Gastrocnemius medialis (tissue), 4 donors: ENCODE data around the gene IQGAP2. TPM values are rescaled to one million over a fixed set of nuclear protein-coding genes. Genes with fewer than 3 reads are reported as not detected.
"Not testable (repeated sequence)": the region's sequence is repeated elsewhere in the genome, so short reads cannot be mapped to it uniquely, and the experiment has no call there.

Source experiments
- ATAC-seq, 2 donors: fragments of 150-250 bp; one replicate each; pipeline ENCODE4 v1.9.1; 2016
- DNase-seq, 2 donors: peaks; one replicate each; pipeline ENCODE4 v3.0.0-alpha.2; 2019
- H3K27ac ChIP-seq, 4 donors: fragments of 200-600 bp; sonication (generic); 1 replicate in 1 of 4; 2 replicates in 3 of 4; pipeline ENCODE4 v1.5.1; 2016 to 2018; ENCODE audit warnings: mild to moderate bottlenecking in 2 of 4, moderate library complexity in 1 of 4
- H3K27me3 ChIP-seq, 3 donors: fragments of 200-600 bp; sonication (generic) in 2 of 3; 1 replicate in 1 of 3; 2 replicates in 2 of 3; pipeline versions ENCODE4 v1.5.1 to v1.6.0; 2016 to 2019; ENCODE audit warnings: mild to moderate bottlenecking in 1 of 3, moderate library complexity in 1 of 3
- H3K36me3 ChIP-seq, 2 donors: fragments of 200-600 bp; sonication (generic) in 1 of 2; one replicate each; pipeline ENCODE4 v1.5.1; 2017 to 2018
- H3K4me1 ChIP-seq, 2 donors: fragments of 200-600 bp; sonication (generic) in 1 of 2; one replicate each; pipeline ENCODE4 v1.5.1; 2016 to 2017; ENCODE audit warnings: mild to moderate bottlenecking in 2 of 2
- H3K4me3 ChIP-seq, 4 donors: fragments of 200-600 bp; sonication (generic) in 3 of 4; 1 replicate in 1 of 4; 2 replicates in 3 of 4; pipeline ENCODE4 v1.5.1; 2016 to 2019; ENCODE audit warnings: mild to moderate bottlenecking in 2 of 4
- H3K9me3 ChIP-seq, 3 donors: fragments of 200-600 bp; sonication (generic) in 2 of 3; 1 replicate in 1 of 3; 2 replicates in 2 of 3; pipeline ENCODE4 v1.5.1; 2016 to 2019
- POLR2A ChIP-seq, 2 donors: fragments of 450-650 bp; IDR thresholded peaks; one replicate each; pipeline ENCODE4 v1.6.1; 2017; ENCODE audit warnings: antibody characterized with exemption in 2 of 2, mild to moderate bottlenecking in 2 of 2, moderate library complexity in 2 of 2
- in situ Hi-C, 4 donors: fragments of 200-750 bp; cut with MboI; loops; one replicate each; pipeline versions ENCODE4 v1.15.0 to v1.8.0; 2017; ENCODE audit warnings: low sequenced_read_pairs in 4 of 4
- intact Hi-C: fragments of 100-400 bp; cut with DNase I; formaldehyde crosslinking; loops from one replicate; pipeline ENCODE4 v1.15.1; 2023; ENCODE audit warnings: low total_unique reads
- total RNA-seq, 4 donors: library from RNA; depleted of rRNA; stranded (reverse); fragments of >200 nt; gene quantifications; one replicate each; pipeline versions ENCODE4 v1.1.0 to v1.2.3, GENCODE V29; 2016
- TF ChIP-seq, protein P1 (sequence below), 5 experiments: fragments of 450-650 bp in 3 of 5; fragments of 200-600 bp in 2 of 5; sonication (generic) in 2 of 5; IDR thresholded peaks in 4 of 5; conservative IDR thresholded peaks in 1 of 5; 1 replicate in 4 of 5; 2 replicates in 1 of 5; pipeline ENCODE4 v1.5.1; 2016 to 2019; ENCODE audit warnings: antibody characterized with exemption in 5 of 5, mild to moderate bottlenecking in 3 of 5, moderate library complexity in 3 of 5

Gene IQGAP2
- total RNA-seq, 4 donors from 2014 or later = 1.5 to 6.8 (median 2.5) TPM

DNA sequence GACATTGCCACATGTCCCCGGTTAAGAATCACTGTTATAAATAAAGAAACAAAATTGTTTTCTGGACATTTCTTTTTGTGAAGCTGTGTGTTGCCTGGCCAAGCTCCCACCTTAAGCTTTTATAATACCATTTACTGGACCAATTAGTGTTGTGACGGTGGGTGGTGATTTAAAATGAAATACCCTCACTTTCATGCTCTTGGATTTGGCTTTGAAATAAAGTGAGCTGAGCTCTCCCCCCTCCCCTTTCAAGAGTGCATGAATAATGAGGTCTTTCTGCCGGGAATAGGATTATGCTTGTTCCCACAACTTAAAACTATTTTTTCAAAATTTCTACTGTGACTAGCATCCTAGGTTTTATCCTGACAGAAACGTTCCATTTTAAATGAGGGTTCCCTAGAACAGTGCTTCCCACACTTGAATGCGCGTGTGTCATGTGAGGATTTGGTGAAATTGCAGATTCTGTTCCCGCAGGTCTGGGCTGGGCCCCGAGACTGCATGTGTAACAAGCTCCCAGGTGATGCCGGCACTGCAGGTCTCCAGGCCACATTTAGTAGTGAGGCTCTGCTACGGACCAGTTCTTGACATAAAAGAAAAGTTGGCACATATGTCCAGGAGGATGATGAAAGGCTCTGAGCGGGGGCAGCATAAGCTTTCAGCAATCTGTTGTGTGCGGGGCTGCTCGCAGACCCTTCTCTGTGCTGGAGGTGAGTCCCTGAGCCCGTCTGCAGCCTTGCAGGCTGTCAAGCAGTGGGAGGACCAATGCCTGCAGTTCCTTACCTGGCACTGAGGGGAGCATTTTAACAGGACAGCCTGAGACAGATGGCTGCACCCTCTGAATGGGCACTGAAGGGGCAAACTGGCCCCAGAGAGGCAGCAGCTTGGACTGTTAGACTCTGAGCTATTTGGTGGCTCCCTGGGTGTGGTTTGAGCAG lies 24.4 kb downstream of the IQGAP2 start:
- Histone ChIP-seq H3K27me3 (no peaks in the 10 kb centered on the region), H3K27ac (no peak overlapping the region), H3K4me3 (no peak overlapping the region), H3K36me3 (no peaks in the 10 kb centered on the region), H3K4me1 (no peaks in the 10 kb centered on the region), H3K9me3 (no peaks in the 10 kb centered on the region)
- intact Hi-C loops (no loop called here), in situ Hi-C loops (no loop called here)
- TF ChIP-seq POLR2A (IDR thresholded peaks at IDR 0.05) = no peak
- TF ChIP-seq, protein P1, sequence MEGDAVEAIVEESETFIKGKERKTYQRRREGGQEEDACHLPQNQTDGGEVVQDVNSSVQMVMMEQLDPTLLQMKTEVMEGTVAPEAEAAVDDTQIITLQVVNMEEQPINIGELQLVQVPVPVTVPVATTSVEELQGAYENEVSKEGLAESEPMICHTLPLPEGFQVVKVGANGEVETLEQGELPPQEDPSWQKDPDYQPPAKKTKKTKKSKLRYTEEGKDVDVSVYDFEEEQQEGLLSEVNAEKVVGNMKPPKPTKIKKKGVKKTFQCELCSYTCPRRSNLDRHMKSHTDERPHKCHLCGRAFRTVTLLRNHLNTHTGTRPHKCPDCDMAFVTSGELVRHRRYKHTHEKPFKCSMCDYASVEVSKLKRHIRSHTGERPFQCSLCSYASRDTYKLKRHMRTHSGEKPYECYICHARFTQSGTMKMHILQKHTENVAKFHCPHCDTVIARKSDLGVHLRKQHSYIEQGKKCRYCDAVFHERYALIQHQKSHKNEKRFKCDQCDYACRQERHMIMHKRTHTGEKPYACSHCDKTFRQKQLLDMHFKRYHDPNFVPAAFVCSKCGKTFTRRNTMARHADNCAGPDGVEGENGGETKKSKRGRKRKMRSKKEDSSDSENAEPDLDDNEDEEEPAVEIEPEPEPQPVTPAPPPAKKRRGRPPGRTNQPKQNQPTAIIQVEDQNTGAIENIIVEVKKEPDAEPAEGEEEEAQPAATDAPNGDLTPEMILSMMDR (IDR thresholded peaks at IDR 0.05 in 4 of 5, conservative IDR thresholded peaks at IDR 0.05 in 1 of 5) = no peak
- no peak for ATAC-seq
- no peak for DNase-seq

DNA sequence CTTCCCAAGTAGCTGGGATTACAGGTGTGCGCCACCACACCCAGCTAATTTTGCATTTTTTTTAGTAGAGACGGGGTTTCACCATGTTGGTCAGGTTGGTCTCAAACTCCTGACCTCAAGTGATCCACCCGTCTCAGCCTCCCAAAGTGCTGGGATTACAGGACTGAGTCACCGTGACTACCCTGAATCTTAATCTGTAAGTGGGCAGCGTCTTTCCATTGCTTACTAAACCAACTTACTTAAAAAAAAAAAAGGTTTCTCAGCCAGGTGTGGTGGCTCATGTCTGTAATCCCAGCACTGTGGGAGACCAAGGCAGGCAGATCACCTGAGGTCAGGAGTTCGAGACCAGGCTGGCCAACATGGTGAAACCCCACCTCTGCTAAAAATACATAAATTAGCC lies 25.5 kb downstream of the IQGAP2 start:
- H3K4me1 ChIP-seq, H3K27me3 ChIP-seq, intact Hi-C loops, DNase-seq, ATAC-seq, H3K9me3 ChIP-seq, H3K36me3 ChIP-seq, H3K4me3 ChIP-seq, H3K27ac ChIP-seq, in situ Hi-C loops: not testable (repeated sequence)

DNA sequence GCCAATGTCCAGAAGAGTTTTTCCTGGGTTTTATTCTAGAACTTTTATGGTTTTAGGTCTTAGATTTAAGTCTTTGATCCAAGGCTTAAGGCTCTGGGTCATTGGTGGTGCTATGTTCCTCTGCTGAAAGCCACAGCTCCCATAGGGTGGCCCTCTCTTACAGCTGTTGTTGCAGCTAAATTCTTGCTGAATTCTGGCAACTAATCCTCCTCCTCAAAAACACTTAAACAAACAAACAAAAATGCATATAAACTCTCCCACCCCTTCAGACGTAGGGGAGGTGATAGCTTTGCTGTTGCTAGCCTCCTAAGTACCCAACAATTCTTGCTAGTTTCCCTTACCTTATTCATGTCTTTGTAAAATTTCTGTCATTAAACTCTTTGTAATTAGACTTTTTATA lies 30.2 kb downstream of the IQGAP2 start:
- Histone ChIP-seq H3K4me3 (no peak overlapping the region), H3K36me3 (no peaks in the 10 kb centered on the region), H3K27ac (no peak overlapping the region), H3K4me1 (no peaks in the 10 kb centered on the region), H3K27me3 (no peaks in the 10 kb centered on the region), H3K9me3 (no peaks in the 10 kb centered on the region)
- intact Hi-C loops (no loop called here), in situ Hi-C loops (no loop called here)
- no peak for TF ChIP-seq POLR2A (IDR thresholded peaks at IDR 0.05)
- TF ChIP-seq, protein P1 (IDR thresholded peaks at IDR 0.05 in 4 of 5, conservative IDR thresholded peaks at IDR 0.05 in 1 of 5) = no peak
- DNase-seq (no peak), ATAC-seq (no peak)

DNA sequence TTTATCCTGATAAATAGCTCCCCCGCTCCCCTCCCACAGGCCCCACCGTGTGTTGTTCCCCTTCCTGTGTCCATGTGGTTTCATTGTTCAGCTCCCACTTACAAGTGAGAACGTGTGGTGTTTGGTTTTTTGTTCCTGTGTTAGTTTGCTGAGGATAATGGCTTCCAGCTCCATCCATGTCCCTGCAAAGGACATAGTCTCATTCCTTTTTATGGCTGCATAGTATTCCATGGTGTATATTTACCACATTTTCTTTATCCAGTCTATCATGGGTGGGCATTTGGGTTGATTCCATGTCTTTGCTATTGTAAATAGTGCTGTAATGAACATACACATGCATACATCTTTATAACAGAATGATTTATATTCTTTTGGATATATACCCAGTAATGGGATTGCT lies 34.4 kb downstream of the IQGAP2 start:
- in situ Hi-C loops = not testable (repeated sequence)

DNA sequence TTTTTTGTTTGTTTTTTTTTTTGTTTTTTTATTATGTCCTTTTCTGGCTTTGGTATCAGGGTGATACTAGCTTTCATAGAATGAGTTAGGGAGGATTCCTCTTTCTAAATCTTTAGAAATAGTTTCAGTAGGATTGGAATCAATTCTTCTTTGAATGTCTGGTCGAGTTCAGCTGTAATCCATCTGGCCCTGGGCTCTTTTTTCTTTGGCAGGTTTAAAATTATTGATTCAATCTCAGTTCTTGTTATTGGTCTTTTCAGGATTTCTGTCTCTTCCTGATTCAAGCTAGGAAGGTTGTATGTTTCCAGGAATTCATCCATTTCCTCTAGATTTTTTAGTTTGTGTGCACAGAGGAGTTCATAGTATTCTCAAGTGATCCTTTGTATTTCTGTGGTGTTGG lies 34.9 kb downstream of the IQGAP2 start:
- no peaks in the 10 kb centered on the region for H3K36me3 ChIP-seq
- no peak overlapping the region for H3K4me3 ChIP-seq
- H3K4me1 ChIP-seq = no peaks in the 10 kb centered on the region
- intact Hi-C loops = no loop called here
- TF ChIP-seq, protein P1 (IDR thresholded peaks at IDR 0.05 in 4 of 5, conservative IDR thresholded peaks at IDR 0.05 in 1 of 5) = no peak
- no peak for TF ChIP-seq POLR2A (IDR thresholded peaks at IDR 0.05)
- no peak for ATAC-seq
- no peak overlapping the region for H3K27ac ChIP-seq
- no peaks in the 10 kb centered on the region for H3K9me3 ChIP-seq
- H3K27me3 ChIP-seq = no peaks in the 10 kb centered on the region
- DNase-seq = no peak
- in situ Hi-C loops = no loop called here

More for the DNA sequence above, 34.4 kb downstream of the IQGAP2 start:
- H3K9me3 ChIP-seq, intact Hi-C loops, H3K27ac ChIP-seq, H3K36me3 ChIP-seq, H3K4me3 ChIP-seq, DNase-seq, ATAC-seq, H3K27me3 ChIP-seq, H3K4me1 ChIP-seq: not testable (repeated sequence)
